ENCODE results near the gene CBR1. TPM values are rescaled to one million over a fixed set of nuclear protein-coding genes. Genes with fewer than 3 reads are reported as not detected.
"Not testable (repeated sequence)": the region's sequence is repeated elsewhere in the genome, so short reads cannot be mapped to it uniquely, and the experiment has no call there.

Gene CBR1
- total and polyA plus RNA-seq, 9 donors = 29.7 to 80.6 (median 44.0) TPM

GRCh38 chr21:36098182-36098532, 28.3 kb downstream of the CBR1 start:
- Histone ChIP-seq H3K4me3 (no peak overlapping the region), H3K36me3 (no peaks in the 10 kb centered on the region), H3K4me1 (ENCODE audit: insufficient read depth) (no peaks in the 10 kb centered on the region), H3K27ac (no peak overlapping the region), H3K27me3 (no peaks in the 10 kb centered on the region), H3K9me3 (no peaks in the 10 kb centered on the region)
- WGBS, 3 donors = 64 to 78% (median 68%) methylated on average over 2 of the region's 2 CpGs
- no peak for DNase-seq
- intact Hi-C loops (cut with DNase I) = no loop called here
- TF ChIP-seq POLR2A (IDR thresholded peaks at IDR 0.05) (no peak), EP300 (IDR thresholded peaks at IDR 0.05) (no peak), CTCF (IDR thresholded peaks at IDR 0.05) (no peak)

GRCh38 chr21:36099000-36099399, 29.2 kb downstream of the CBR1 start:
- Histone ChIP-seq H3K4me3 (no peak overlapping the region), H3K4me1 (ENCODE audit: insufficient read depth) (no peaks in the 10 kb centered on the region), H3K27me3 (no peaks in the 10 kb centered on the region), H3K36me3 (no peaks in the 10 kb centered on the region), H3K9me3 (no peaks in the 10 kb centered on the region), H3K27ac (no peak overlapping the region)
- no peak for DNase-seq
- TF ChIP-seq EP300 (IDR thresholded peaks at IDR 0.05) (no peak), CTCF (IDR thresholded peaks at IDR 0.05) (no peak), POLR2A (IDR thresholded peaks at IDR 0.05) (no peak)
- WGBS, 3 donors = 79 to 99% (median 98%) methylated on average over 3 of the region's 3 CpGs
- intact Hi-C loops (cut with DNase I) = no loop called here

DNA sequence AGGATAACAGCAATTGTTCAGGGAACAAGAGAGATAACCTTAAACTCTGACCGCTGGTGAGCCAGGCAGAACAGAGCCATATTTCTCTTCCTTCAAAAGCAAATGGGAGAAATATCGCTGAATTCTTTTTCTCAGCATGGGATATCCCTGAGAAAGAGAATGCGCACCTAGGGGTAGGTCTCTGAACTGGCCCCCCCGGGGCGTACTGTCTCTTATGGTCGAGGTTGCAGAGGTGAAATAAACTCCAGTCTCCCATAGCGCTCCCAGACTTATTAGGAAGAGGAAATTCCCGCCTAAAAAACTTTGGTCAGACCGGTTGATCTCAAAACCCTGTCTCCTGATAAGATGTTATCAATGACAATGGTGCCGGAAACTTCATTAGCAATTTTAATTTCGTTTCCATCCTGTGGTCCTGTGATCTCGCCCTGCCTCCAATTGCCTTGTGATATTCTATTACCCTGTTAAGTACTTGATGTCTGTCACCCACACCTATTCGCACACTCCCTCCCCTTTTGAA, 29.9 kb downstream of the CBR1 start:
- H3K27me3 ChIP-seq; H3K27ac ChIP-seq; H3K36me3 ChIP-seq; intact Hi-C loops (cut with DNase I); DNase-seq; H3K9me3 ChIP-seq; H3K4me1 ChIP-seq (ENCODE audit: insufficient read depth); H3K4me3 ChIP-seq: not testable (repeated sequence)
- 41 to 47% (median 46%) methylated on average over 13 of the region's 13 CpGs for WGBS, 3 donors

- intact Hi-C loops (cut with DNase I) = no loop called here
These were observed 31.3 kb downstream of the CBR1 start for GRCh38 chr21:36100971-36101641.

More at GRCh38 chr21:36100971-36101641, 31.3 kb downstream of the CBR1 start:
- H3K4me1 ChIP-seq (ENCODE audit: insufficient read depth) = peaks cover 3% of the 10 kb centered on the region
- H3K27ac ChIP-seq = no peak overlapping the region
- TF ChIP-seq CTCF (IDR thresholded peaks at IDR 0.05) (no peak), EP300 (IDR thresholded peaks at IDR 0.05) (no peak), POLR2A (IDR thresholded peaks at IDR 0.05) (no peak)
- no peak for DNase-seq
- no peaks in the 10 kb centered on the region for H3K9me3 ChIP-seq
- H3K27me3 ChIP-seq = no peaks in the 10 kb centered on the region
- 62 to 81% (median 77%) methylated on average over 6 of the region's 6 CpGs for WGBS, 3 donors
- no peak overlapping the region for H3K4me3 ChIP-seq
- no peaks in the 10 kb centered on the region for H3K36me3 ChIP-seq
